Activated CD8-positive, alpha-beta memory T cell treated with anti-CD3 and anti-CD28 coated beads, Interleukin-2, amount 10 ng/mL, durations not matched to agents 7 days and 5 days (primary cell): Measurements from ENCODE around the gene DPP3. TPM values are rescaled to one million over a fixed set of nuclear protein-coding genes. Genes with fewer than 3 reads are reported as not detected.

Experiments
- ATAC-seq: fragments of 150-1000 bp; cut with Tn5 transposase; one replicate; pipeline ENCODE4 v1.10.0; 2021; ENCODE audit warnings: moderate library complexity
- CTCF ChIA-PET: fragments of 350-600 bp; sonication (Branson Sonifier 250); formaldehyde crosslinking; loops from one replicate; lab custom pipeline; 2021; ENCODE audit warnings: antibody characterized with exemption; lab: Charles Lee
- DNase-seq: peaks from one replicate; pipeline ENCODE4 v3.0.0-alpha.2; 2020
- H3K27ac Mint-ChIP-seq: one replicate; pipeline ENCODE4 v1.8.0; 2021; ENCODE audit warnings: mild to moderate bottlenecking, mixed read lengths
- H3K27me3 Mint-ChIP-seq: one replicate; pipeline ENCODE4 v1.8.0; 2021; ENCODE audit warnings: mixed read lengths
- H3K36me3 Mint-ChIP-seq: one replicate; pipeline ENCODE4 v1.8.0; 2021; ENCODE audit warnings: mild to moderate bottlenecking, mixed read lengths
- H3K4me1 Mint-ChIP-seq: one replicate; pipeline ENCODE4 v1.8.0; 2021; ENCODE audit warnings: mixed read lengths
- H3K4me3 Mint-ChIP-seq: one replicate; pipeline ENCODE4 v1.8.0; 2021; ENCODE audit warnings: mild to moderate bottlenecking, moderate library complexity, mixed read lengths
- H3K9me3 Mint-ChIP-seq: one replicate; pipeline ENCODE4 v1.8.0; 2022; ENCODE audit warnings: low read depth, mixed read lengths
- total RNA-seq, 2 experiments: library from RNA; stranded (reverse); gene quantifications; one replicate each; pipeline ENCODE4 v1.2.3, GENCODE V29; 2021

Gene DPP3
- total RNA-seq, 2 experiments from 2014 or later: 54.2 to 79.6 TPM

- peaks cover 11% of the 10 kb centered on the region for H3K27me3 Mint-ChIP-seq
- CTCF ChIA-PET: interaction anchor here (2.1 kb wide), 1 partner anchor 109 kb away, joined by 9 read pairs; the partner anchor contains the start of gene MRPL11
- DNase-seq: no peak
- H3K4me1 Mint-ChIP-seq: peaks cover 25% of the 10 kb centered on the region
- H3K36me3 Mint-ChIP-seq: peaks cover under 1% of the 10 kb centered on the region
- ATAC-seq: no peak
- no peak overlapping the region for H3K4me3 Mint-ChIP-seq
- H3K27ac Mint-ChIP-seq: no peak overlapping the region
- no peaks in the 10 kb centered on the region for H3K9me3 Mint-ChIP-seq
Measured at GRCh38 chr11:66547662-66548009, 67.4 kb downstream of the DPP3 start.

DNA sequence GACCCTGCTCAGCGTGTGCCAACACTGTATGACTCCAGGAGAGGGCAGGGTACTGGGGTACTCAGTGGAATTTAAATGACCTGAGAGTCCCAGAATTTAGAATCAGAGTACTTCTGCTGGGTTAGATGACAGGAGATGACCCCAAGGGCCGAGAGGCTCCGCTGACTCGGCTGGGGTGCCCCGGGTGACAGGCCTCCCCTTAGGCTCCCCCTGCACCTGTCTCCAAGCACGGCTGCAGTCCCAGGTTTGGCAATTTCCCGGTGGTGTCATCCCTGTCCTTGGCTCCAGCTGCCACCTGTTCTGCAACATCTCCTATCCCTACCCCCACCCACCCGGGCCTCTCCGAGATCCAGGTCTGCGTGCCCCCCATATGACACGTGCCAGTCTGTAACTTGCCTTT lies 67.8 kb downstream of the DPP3 start:
- CTCF ChIA-PET: interaction anchor here (0.8 kb wide), 1 partner anchor 30 kb away, joined by 3 read pairs; no protein-coding TSS in a partner anchor
- Mint-ChIP-seq H3K9me3 (no peaks in the 10 kb centered on the region), H3K27me3 (peaks cover 11% of the 10 kb centered on the region), H3K4me3 (no peak overlapping the region), H3K27ac (no peak overlapping the region), H3K36me3 (no peaks in the 10 kb centered on the region), H3K4me1 (peaks cover 21% of the 10 kb centered on the region)
- ATAC-seq (no peak), DNase-seq (no peak)

GRCh38 chr11:66548774-66549630 lies 68.8 kb downstream of the DPP3 start:
- Mint-ChIP-seq H3K36me3 (no peaks in the 10 kb centered on the region), H3K9me3 (no peaks in the 10 kb centered on the region), H3K4me1 (peaks cover 12% of the 10 kb centered on the region), H3K4me3 (no peak overlapping the region), H3K27me3 (peaks cover 11% of the 10 kb centered on the region), H3K27ac (no peak overlapping the region)
- ATAC-seq (no peak), DNase-seq (no peak)
- CTCF ChIA-PET: interaction anchor here (0.8 kb wide), 1 partner anchor 29 kb away, joined by 3 read pairs; no protein-coding TSS in a partner anchor

DNA sequence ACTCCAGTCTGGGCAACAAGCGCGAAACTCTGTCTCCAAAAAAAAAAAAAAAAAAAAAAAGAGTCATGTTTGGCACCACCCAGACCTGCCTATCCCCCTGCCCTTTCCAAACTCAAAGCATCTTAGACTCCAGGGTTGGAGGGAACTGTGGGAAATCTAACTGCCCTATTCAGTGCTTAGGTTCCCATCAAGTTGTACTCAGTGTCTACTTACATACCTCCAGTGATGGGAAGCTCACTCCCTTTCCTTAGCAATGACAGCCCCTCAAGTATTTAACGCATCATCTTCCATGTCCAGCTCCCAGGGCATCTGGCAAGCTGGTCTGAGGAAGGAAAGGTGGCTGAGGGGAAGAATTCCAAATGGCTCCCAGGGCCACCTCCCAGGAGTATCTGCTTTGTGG lies 69.5 kb downstream of the DPP3 start:
- Mint-ChIP-seq H3K4me3 (no peak overlapping the region), H3K4me1 (peaks cover 7% of the 10 kb centered on the region), H3K36me3 (no peaks in the 10 kb centered on the region), H3K9me3 (no peaks in the 10 kb centered on the region), H3K27me3 (peaks cover 11% of the 10 kb centered on the region), H3K27ac (no peak overlapping the region)
- no peak for DNase-seq
- CTCF ChIA-PET: no interaction called here
- ATAC-seq: no peak

- Mint-ChIP-seq H3K36me3 (no peaks in the 10 kb centered on the region), H3K4me1 (peaks cover 3% of the 10 kb centered on the region), H3K9me3 (no peaks in the 10 kb centered on the region), H3K27me3 (peaks cover 11% of the 10 kb centered on the region), H3K4me3 (no peak overlapping the region), H3K27ac (no peak overlapping the region)
- no peak for DNase-seq
- CTCF ChIA-PET: no interaction called here
- ATAC-seq: no peak
Measured at GRCh38 chr11:66550887-66551286, 70.7 kb downstream of the DPP3 start.

GRCh38 chr11:66554602-66555001 lies 74.4 kb downstream of the DPP3 start:
- no peak overlapping the region for H3K4me3 Mint-ChIP-seq
- H3K27me3 Mint-ChIP-seq: peaks cover 22% of the 10 kb centered on the region
- ATAC-seq (no peak), DNase-seq (no peak)
- H3K9me3 Mint-ChIP-seq: no peaks in the 10 kb centered on the region
- H3K36me3 Mint-ChIP-seq: no peaks in the 10 kb centered on the region
- H3K4me1 Mint-ChIP-seq: no peaks in the 10 kb centered on the region
- CTCF ChIA-PET: interaction anchor here (0.9 to 1.8 kb wide), 2 partner anchors 9 to 11 kb away, joined by 3 to 4 read pairs; no protein-coding TSS in a partner anchor
- no peak overlapping the region for H3K27ac Mint-ChIP-seq

DNA sequence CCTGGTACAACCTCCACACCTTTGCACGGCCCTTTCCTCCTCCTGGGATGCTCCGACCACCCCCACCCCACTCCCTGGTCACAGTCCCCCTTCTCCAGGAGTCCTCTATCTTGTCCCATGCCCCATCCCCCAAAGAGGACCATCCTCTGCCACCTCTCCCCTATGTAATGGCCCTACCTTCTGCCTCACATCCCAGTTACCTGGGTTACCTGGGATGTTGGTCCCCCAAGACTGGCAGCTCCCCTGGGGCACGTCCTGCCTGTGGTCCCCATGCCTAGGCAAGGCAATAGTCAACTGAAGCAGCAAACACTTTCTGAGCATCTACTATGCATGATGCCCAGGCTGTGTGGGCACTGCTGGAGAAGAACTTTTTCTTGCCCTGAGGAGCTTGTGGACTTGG lies 75.2 kb downstream of the DPP3 start:
- CTCF ChIA-PET: interaction anchor here (1.8 kb wide), 1 partner anchor 12 kb away, joined by 4 read pairs; no protein-coding TSS in a partner anchor
- H3K9me3 Mint-ChIP-seq: no peaks in the 10 kb centered on the region
- ATAC-seq (no peak), DNase-seq (no peak)
- no peaks in the 10 kb centered on the region for H3K36me3 Mint-ChIP-seq
- H3K4me3 Mint-ChIP-seq: no peak overlapping the region
- H3K27ac Mint-ChIP-seq: no peak overlapping the region
- H3K4me1 Mint-ChIP-seq: no peaks in the 10 kb centered on the region
- H3K27me3 Mint-ChIP-seq: peaks cover 19% of the 10 kb centered on the region

DNA sequence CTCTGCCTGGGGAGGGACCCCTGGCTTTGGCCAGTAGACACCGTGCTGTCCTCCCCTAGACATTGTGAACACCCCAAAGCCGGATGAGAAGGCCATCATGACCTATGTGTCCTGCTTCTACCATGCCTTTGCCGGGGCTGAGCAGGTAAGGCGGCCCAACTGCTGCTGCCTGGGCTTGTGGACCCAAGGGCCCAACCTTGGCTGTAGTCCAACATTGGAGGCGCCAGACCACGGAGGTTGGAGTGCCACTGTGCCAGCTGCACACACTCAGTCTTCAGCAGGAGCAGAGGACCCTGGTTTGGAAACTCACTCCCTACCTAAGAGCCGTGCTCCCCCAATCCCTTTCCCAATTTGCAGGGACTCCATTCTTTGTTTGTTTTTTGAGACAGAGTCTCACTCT lies 75.9 kb downstream of the DPP3 start:
- no peak overlapping the region for H3K4me3 Mint-ChIP-seq
- H3K9me3 Mint-ChIP-seq: no peaks in the 10 kb centered on the region
- no peak for DNase-seq
- no peak overlapping the region for H3K27ac Mint-ChIP-seq
- no peaks in the 10 kb centered on the region for H3K4me1 Mint-ChIP-seq
- no peak for ATAC-seq
- no peaks in the 10 kb centered on the region for H3K36me3 Mint-ChIP-seq
- peaks cover 19% of the 10 kb centered on the region for H3K27me3 Mint-ChIP-seq
- CTCF ChIA-PET: no interaction called here

GRCh38 chr11:66557733-66558326 lies 77.6 kb downstream of the DPP3 start:
- Mint-ChIP-seq H3K27ac (no peak overlapping the region), H3K4me3 (no peak overlapping the region), H3K36me3 (no peaks in the 10 kb centered on the region), H3K27me3 (peaks cover 19% of the 10 kb centered on the region), H3K9me3 (no peaks in the 10 kb centered on the region), H3K4me1 (no peaks in the 10 kb centered on the region)
- no peak for ATAC-seq
- CTCF ChIA-PET: no interaction called here
- DNase-seq: no peak

Other genes with a start within 250 kb of the DPP3 start
- gene KLC2, start 222.7 kb upstream of the DPP3 start, total RNA-seq: 10 to 100 TPM; 44.5 to 56.5 TPM
- 100 to 1,000 TPM; 146 to 155 TPM for gene RAB1B, start 211.8 kb upstream of the DPP3 start, total RNA-seq
- 1 to 10 TPM; 1.1 to 1.2 TPM for gene CNIH2, start 202.3 kb upstream of the DPP3 start, total RNA-seq
- gene YIF1A, start 191.3 kb upstream of the DPP3 start, total RNA-seq: 10 to 100 TPM; 56.5 to 73.9 TPM
- not detected for gene TMEM151A, start 188.5 kb upstream of the DPP3 start, total RNA-seq
- gene CD248, start 163.4 kb upstream of the DPP3 start, total RNA-seq: 10 to 100 TPM; 16.8 to 35.5 TPM
- gene RIN1, start 144.0 kb upstream of the DPP3 start, total RNA-seq: 1 to 10 TPM in 1 of 2 experiments, under 1 TPM in 1; 0.68 to 2.5 TPM
- gene BRMS1, start 135.3 kb upstream of the DPP3 start, total RNA-seq: 10 to 100 TPM; 55.3 to 56.8 TPM
- 1 to 10 TPM; 7.9 to 8.7 TPM for gene B4GAT1, start 132.8 kb upstream of the DPP3 start, total RNA-seq
- gene SLC29A2, start 108.7 kb upstream of the DPP3 start, total RNA-seq: 10 to 100 TPM in 1 of 2 experiments, 1 to 10 TPM in 1; 7.6 to 10.1 TPM
- gene NPAS4, start 59.4 kb upstream of the DPP3 start, total RNA-seq: under 1 TPM in 1 of 2 experiments, not detected in 1; 0.12 TPM
- 10 to 100 TPM; 75.5 to 91.3 TPM for gene MRPL11, start 41.6 kb upstream of the DPP3 start, total RNA-seq
- gene PELI3, start 13.5 kb upstream of the DPP3 start, total RNA-seq: 1 to 10 TPM; 4.1 to 5.7 TPM
- gene BBS1, start 30.2 kb downstream of the DPP3 start, total RNA-seq: 10 to 100 TPM; 12.6 to 12.9 TPM
- gene ZDHHC24, start 65.6 kb downstream of the DPP3 start, total RNA-seq: 10 to 100 TPM; 18.7 to 19.8 TPM
- under 1 TPM in 1 of 2 experiments, not detected in 1; 0.40 TPM for gene ACTN3, start 66.5 kb downstream of the DPP3 start, total RNA-seq
- gene CTSF, start 88.2 kb downstream of the DPP3 start, total RNA-seq: 1 to 10 TPM; 2.8 to 4.1 TPM
- under 1 TPM in 1 of 2 experiments, not detected in 1; 0.12 TPM for gene CCDC87, start 112.6 kb downstream of the DPP3 start, total RNA-seq
- gene CCS, start 112.8 kb downstream of the DPP3 start, total RNA-seq: 10 to 100 TPM; 30.1 to 38.0 TPM
- 100 to 1,000 TPM; 152 to 176 TPM for gene RBM14, start 136.2 kb downstream of the DPP3 start, total RNA-seq
- gene RBM4, start 158.3 kb downstream of the DPP3 start, total RNA-seq: 100 to 1,000 TPM; 111 to 119 TPM
- 10 to 100 TPM; 14.7 to 20.9 TPM for gene RBM4B, start 197.5 kb downstream of the DPP3 start, total RNA-seq
- gene SPTBN2, start 248.8 kb downstream of the DPP3 start, total RNA-seq: under 1 TPM; 0.41 to 0.52 TPM